DOHH2 (cell line): Measurements from ENCODE around the gene SLC35E2B.
"Not testable (repeated sequence)": the region's sequence is repeated elsewhere in the genome, so short reads cannot be mapped to it uniquely, and the experiment has no call there.

Source experiments
- CTCF ChIP-seq: fragments of 200-600 bp; sonication (generic); IDR thresholded peaks from one replicate; pipeline ENCODE4 v1.5.1; 2014; ENCODE audit warnings: antibody characterized with exemption, mild to moderate bottlenecking, low read depth, low read length; ENCODE audit not compliant: poor library complexity, severe bottlenecking
- EZH2phosphoT487 ChIP-seq: fragments of 200-600 bp; sonication (generic); IDR thresholded peaks from 2 replicates; pipeline ENCODE4 v1.6.1; 2017; ENCODE audit warnings: borderline replicate concordance, mild to moderate bottlenecking, antibody characterized with exemption, low read length, moderate library complexity, mixed read lengths

DNA sequence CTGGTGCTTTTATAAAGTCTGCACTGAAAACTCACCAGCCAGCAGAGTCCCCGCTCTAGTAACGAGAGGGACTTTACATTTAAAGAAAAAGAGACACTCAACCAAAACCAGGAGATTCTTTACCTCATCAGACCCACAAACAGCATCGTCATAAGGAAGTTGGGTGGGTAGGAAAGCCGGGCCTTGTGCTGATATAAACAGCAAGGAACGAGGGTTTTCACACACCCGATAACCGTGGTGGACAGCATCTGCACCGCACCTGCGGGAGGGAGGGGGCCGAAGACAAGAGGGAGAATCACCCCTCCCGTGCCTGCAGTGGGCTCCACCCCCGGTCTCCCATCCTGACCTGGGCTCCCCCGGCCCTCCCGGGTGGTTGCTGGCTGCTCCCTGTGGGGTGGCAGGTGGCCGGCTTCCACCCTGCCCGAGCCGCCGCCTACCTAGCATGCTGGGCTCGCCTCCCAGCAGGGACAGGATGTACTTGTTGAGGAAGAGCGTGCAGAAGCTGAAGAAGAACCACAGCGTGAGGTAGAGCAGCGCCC, 46.3 kb upstream of the SLC35E2B start:
- not testable (repeated sequence) for TF ChIP-seq CTCF, EZH2phosphoT487
